OCI-LY1 (cell line): ENCODE results near the gene FGF14.

Experiments used
- H2AFZ ChIP-seq: fragments of 200-600 bp; sonication (generic), shearing (Covaris generic); 2 replicates; pipeline ENCODE4 v1.6.0; 2014; ENCODE audit warnings: antibody characterized with exemption, mild to moderate bottlenecking, low read length
- H3F3A ChIP-seq: fragments of 200-600 bp; sonication (generic), shearing (Covaris generic); 2 replicates; pipeline ENCODE4 v1.6.0; 2014; ENCODE audit warnings: mild to moderate bottlenecking, antibody characterized with exemption, low read length, moderate library complexity; ENCODE audit not compliant: insufficient read depth
- H3K27ac ChIP-seq: fragments of 200-600 bp; sonication (generic); 2 replicates; pipeline ENCODE4 v1.5.1; 2014; ENCODE audit warnings: low read length, mixed run types, mild to moderate bottlenecking, low read depth; ENCODE audit not compliant: poor library complexity, severe bottlenecking
- H3K27me3 ChIP-seq: fragments of 200-600 bp; sonication (generic); 2 replicates; pipeline ENCODE4 v1.6.0; 2014; ENCODE audit warnings: antibody characterized with exemption, mild to moderate bottlenecking, low read length, moderate library complexity; ENCODE audit not compliant: insufficient read depth
- H3K36me3 ChIP-seq: fragments of 200-600 bp; sonication (generic); 2 replicates; pipeline ENCODE4 v1.6.1; 2014; ENCODE audit warnings: mild to moderate bottlenecking, antibody characterized with exemption, low read length, moderate library complexity, mixed read lengths; ENCODE audit not compliant: insufficient read depth
- H3K4me1 ChIP-seq: fragments of 200-600 bp; sonication (generic); 2 replicates; pipeline ENCODE4 v1.5.1; 2014; ENCODE audit warnings: mild to moderate bottlenecking, low read length, moderate library complexity; ENCODE audit not compliant: insufficient read depth, severe bottlenecking
- H3K4me2 ChIP-seq: fragments of 200-600 bp; sonication (generic), shearing (Covaris generic); 2 replicates; pipeline ENCODE4 v1.6.1; 2014; ENCODE audit warnings: low read length
- H3K4me3 ChIP-seq: fragments of 200-600 bp; sonication (generic); 2 replicates; pipeline ENCODE4 v1.5.1; 2014; ENCODE audit warnings: low read length, low read depth, mild to moderate bottlenecking, mixed read lengths; ENCODE audit not compliant: poor library complexity, severe bottlenecking
- H3K79me2 ChIP-seq: fragments of 200-600 bp; shearing (Covaris generic); 2 replicates; pipeline ENCODE4 v1.6.1; 2016; ENCODE audit warnings: mixed run types, low read length, mixed read lengths; ENCODE audit not compliant: insufficient read depth
- H3K9ac ChIP-seq: fragments of 200-600 bp; sonication (generic), shearing (Covaris generic); 2 replicates; pipeline ENCODE4 v1.6.1; 2014; ENCODE audit warnings: mild to moderate bottlenecking, low read length, mixed read lengths
- H3K9me2 ChIP-seq: fragments of 200-600 bp; sonication (generic), shearing (Covaris generic); 2 replicates; pipeline ENCODE4 v1.6.1; 2014; ENCODE audit warnings: low read depth, mild to moderate bottlenecking, low read length, mixed read lengths
- H3K9me3 ChIP-seq: fragments of 200-600 bp; shearing (Covaris generic); 2 replicates; pipeline ENCODE4 v1.6.1; 2014; ENCODE audit warnings: low read length, mixed read lengths
- H4K20me1 ChIP-seq: fragments of 200-600 bp; sonication (generic), shearing (Covaris generic); 2 replicates; pipeline ENCODE4 v1.6.0; 2016; ENCODE audit warnings: mild to moderate bottlenecking, low read length; ENCODE audit not compliant: insufficient read depth
- EZH2 ChIP-seq: fragments of 200-600 bp; sonication (generic), shearing (Covaris generic); IDR thresholded peaks from 2 replicates; pipeline ENCODE4 v1.8.0; 2017; ENCODE audit warnings: borderline replicate concordance, mixed run types, mild to moderate bottlenecking, antibody characterized with exemption, low read length, moderate library complexity, mixed read lengths
- TF ChIP-seq, protein P1 (sequence below): fragments of 200-600 bp; sonication (generic), shearing (Covaris generic); IDR thresholded peaks from 2 replicates; pipeline ENCODE4 v1.5.1; 2017; ENCODE audit warnings: mild to moderate bottlenecking, antibody characterized with exemption, low read length, moderate library complexity, mixed read lengths

The FGF14 gene

DNA sequence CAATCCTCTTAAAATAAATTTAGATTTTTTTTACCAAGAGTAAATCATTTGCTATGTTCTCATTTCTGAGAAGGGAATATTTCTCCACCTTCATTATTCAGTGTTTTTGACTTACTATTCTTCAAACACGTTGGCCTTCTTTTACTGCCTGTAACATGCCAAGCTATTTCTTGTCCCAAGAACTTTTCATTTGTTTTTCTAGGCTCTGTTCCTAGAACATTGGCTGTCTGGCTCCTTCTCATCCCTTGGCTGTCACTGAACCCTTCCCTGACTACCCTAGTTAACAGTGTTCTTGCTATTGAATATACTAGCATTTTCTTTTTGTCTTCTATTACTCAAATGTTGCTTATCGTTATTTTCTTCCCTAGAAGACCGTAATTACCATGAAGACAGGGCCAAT is 701.2 kb downstream of the FGF14 start:
- no peak overlapping the region for H2AFZ ChIP-seq
- TF ChIP-seq, protein P1, sequence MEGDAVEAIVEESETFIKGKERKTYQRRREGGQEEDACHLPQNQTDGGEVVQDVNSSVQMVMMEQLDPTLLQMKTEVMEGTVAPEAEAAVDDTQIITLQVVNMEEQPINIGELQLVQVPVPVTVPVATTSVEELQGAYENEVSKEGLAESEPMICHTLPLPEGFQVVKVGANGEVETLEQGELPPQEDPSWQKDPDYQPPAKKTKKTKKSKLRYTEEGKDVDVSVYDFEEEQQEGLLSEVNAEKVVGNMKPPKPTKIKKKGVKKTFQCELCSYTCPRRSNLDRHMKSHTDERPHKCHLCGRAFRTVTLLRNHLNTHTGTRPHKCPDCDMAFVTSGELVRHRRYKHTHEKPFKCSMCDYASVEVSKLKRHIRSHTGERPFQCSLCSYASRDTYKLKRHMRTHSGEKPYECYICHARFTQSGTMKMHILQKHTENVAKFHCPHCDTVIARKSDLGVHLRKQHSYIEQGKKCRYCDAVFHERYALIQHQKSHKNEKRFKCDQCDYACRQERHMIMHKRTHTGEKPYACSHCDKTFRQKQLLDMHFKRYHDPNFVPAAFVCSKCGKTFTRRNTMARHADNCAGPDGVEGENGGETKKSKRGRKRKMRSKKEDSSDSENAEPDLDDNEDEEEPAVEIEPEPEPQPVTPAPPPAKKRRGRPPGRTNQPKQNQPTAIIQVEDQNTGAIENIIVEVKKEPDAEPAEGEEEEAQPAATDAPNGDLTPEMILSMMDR = no peak
- no peak for TF ChIP-seq EZH2
- no peaks in the 10 kb centered on the region for H3F3A ChIP-seq
- H3K9me2 ChIP-seq = no peaks in the 10 kb centered on the region
- no peaks in the 10 kb centered on the region for H3K9me3 ChIP-seq
- H3K27ac ChIP-seq = no peak overlapping the region
- no peak overlapping the region for H3K4me2 ChIP-seq
- no peaks in the 10 kb centered on the region for H3K79me2 ChIP-seq
- H3K4me1 ChIP-seq = no peaks in the 10 kb centered on the region
- H3K4me3 ChIP-seq = no peak overlapping the region
- H3K27me3 ChIP-seq = peaks cover 9% of the 10 kb centered on the region; the same call in 1 of the 2 replicates
- H4K20me1 ChIP-seq = no peaks in the 10 kb centered on the region
- H3K36me3 ChIP-seq = no peaks in the 10 kb centered on the region
- H3K9ac ChIP-seq = no peak overlapping the region

DNA sequence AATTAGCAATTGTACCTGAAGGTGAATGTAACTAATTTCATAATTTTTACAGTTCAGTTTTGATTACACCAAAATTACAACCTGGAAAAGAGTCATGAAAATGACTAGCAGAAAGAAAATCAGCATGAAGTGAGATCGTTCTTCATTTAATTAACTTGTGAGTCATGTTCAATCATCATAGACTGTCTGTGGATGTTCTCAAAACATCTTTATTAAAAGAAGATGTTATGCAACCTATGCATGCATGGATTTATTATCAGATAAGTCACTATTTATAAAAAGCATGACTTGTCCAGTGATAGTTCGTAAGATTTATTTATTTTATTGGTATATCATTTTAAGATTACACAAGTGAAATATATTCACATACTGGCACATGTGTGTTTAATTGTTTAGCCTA is 703.4 kb downstream of the FGF14 start:
- H3K36me3 ChIP-seq = no peaks in the 10 kb centered on the region
- H3K4me3 ChIP-seq = no peak overlapping the region
- H3K4me1 ChIP-seq = no peaks in the 10 kb centered on the region
- H2AFZ ChIP-seq = no peak overlapping the region
- H3F3A ChIP-seq = no peaks in the 10 kb centered on the region
- H3K27ac ChIP-seq = no peak overlapping the region
- H3K4me2 ChIP-seq = no peak overlapping the region
- peaks cover 9% of the 10 kb centered on the region; the same call in 1 of the 2 replicates for H3K27me3 ChIP-seq
- H3K9me3 ChIP-seq = no peaks in the 10 kb centered on the region
- TF ChIP-seq EZH2 = no peak
- no peaks in the 10 kb centered on the region for H4K20me1 ChIP-seq
- H3K9ac ChIP-seq = no peak overlapping the region
- no peaks in the 10 kb centered on the region for H3K79me2 ChIP-seq
- H3K9me2 ChIP-seq = no peaks in the 10 kb centered on the region

DNA sequence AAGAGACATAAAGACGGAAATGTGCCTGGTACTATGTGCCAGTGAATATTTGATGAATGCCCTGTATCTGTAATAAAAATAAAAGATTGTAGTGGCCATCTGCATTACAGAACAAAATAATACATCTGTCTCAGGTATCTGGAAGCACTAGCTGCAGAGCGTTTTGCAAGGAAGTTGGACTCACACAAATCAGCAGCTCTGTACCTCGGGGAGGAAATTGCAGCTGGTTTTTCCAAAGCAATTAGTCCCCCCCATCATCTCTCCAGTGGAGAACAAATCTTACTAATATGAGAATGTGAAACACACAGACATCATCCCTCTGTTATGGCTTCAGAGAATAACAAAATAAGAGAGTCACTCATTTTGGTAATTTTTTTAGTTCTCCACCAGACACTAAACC is 704.1 kb downstream of the FGF14 start:
- no peak overlapping the region for H3K27ac ChIP-seq
- H4K20me1 ChIP-seq = no peaks in the 10 kb centered on the region
- no peaks in the 10 kb centered on the region for H3K9me3 ChIP-seq

More for the DNA sequence above, 704.1 kb downstream of the FGF14 start:
- no peak overlapping the region for H3K4me2 ChIP-seq
- H3K79me2 ChIP-seq = no peaks in the 10 kb centered on the region
- peaks cover 4% of the 10 kb centered on the region; the same call in 1 of the 2 replicates for H3K27me3 ChIP-seq
- no peak overlapping the region for H3K4me3 ChIP-seq
- H3K9me2 ChIP-seq = no peaks in the 10 kb centered on the region
- TF ChIP-seq, protein P1 = no peak
- no peak for TF ChIP-seq EZH2
- H3K36me3 ChIP-seq = no peaks in the 10 kb centered on the region
- H3K9ac ChIP-seq = no peak overlapping the region
- H3F3A ChIP-seq = no peaks in the 10 kb centered on the region
- H3K4me1 ChIP-seq = no peaks in the 10 kb centered on the region
- no peak overlapping the region for H2AFZ ChIP-seq
